GM21619 (cell line): ENCODE results near the gene USP15.
"Not testable (repeated sequence)": the region's sequence is repeated elsewhere in the genome, so short reads cannot be mapped to it uniquely, and the experiment has no call there.

Source experiments
- ATAC-seq: cut with Tn5 transposase; IDR thresholded peaks from one replicate; pipeline ENCODE4 v1.9.1; 2021; ENCODE audit not compliant: unreplicated experiment

Gene USP15

DNA sequence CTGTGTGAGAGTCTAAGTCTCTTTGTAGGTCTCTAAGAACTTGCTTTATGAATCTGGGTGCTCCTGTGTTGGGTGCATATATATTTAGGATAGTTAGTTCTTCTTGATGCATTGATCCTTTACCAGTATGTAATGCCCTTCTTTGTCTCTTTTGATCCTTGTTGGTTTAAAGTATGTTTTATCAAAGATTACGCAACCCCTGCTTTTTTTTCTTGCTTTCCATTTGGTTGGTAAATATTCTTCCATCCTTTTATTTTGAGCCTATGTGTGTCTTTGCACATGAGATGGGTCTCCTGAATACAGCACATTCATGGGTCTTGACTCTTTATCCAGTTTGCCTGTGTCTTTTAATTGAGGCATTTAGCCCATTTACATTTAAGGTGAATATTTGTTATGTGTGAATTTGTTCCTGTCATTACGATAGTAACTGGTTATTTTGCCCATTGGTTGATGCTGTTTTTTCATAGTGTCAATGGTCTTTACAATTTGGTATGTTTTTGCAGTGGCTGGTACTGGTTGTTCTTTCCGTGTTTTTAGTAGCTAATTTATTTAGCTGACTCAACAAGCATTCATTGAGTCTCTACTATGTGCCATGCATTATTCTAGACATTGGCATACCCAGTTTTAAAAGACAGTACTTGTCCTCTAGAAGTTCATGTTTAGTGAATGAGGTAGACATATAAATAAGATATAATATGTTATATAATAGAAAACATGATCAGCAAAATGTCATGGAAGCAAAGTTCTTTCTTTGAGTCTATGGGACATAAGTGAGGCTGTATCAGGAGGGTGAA, 108.4 kb downstream of the USP15 start:
- not testable (repeated sequence) for ATAC-seq

DNA sequence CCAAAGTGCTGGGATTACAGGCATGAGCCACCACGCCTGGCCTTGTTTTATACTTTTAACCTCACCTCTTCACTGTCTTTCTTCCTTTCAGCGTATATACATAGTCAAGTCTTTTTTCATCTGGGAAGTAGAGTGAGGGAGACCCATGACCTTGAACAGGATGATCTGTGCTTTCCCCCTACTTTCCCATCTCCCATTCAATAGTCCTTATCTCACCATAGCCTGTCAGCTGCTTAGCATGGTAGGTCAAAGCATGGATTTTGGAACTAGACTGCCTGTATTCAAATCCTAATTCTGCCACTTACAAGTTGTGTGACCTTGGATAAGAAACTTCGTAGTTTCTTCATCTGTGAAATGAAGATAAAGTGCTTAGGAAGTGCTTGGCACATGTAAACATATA, 110.0 kb downstream of the USP15 start:
- no peak for ATAC-seq

DNA sequence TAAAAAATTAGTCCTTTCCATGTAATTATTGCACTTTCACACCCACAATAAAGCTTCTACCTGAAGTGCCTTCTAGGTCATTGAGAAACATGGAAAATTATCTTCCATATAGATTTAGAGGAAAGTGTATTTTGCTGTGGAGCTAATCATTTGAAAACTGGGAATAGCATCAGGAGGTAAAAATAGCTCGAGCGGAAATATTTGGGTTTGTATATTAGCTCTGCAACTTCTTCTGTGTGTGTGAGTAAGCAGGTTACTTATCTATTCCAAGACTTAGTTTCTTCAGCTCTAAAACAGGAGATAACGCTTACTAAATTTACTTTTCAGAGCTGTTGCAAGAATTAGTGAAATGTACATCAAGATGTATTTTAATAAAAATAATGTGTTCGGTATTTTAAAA, 111.5 kb downstream of the USP15 start:
- no peak for ATAC-seq

DNA sequence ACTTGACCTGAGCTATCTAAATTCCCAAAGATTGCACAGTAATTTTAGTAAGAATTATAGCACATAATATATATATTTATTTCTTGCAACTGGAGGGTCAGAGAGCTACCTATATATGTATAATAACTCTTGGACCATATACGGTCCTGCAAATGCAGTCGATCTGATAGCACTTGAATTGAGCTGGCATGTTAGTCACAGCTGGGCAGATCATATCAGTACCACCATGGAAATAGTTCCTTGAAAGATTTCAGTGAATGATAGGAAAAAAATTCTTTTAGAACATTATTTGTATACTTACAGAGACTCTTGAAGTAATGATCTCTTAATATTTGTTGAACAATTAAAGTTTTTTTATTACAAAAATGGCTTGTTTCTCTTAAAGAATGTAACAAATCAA, 111.9 kb downstream of the USP15 start:
- ATAC-seq, result no peak

DNA sequence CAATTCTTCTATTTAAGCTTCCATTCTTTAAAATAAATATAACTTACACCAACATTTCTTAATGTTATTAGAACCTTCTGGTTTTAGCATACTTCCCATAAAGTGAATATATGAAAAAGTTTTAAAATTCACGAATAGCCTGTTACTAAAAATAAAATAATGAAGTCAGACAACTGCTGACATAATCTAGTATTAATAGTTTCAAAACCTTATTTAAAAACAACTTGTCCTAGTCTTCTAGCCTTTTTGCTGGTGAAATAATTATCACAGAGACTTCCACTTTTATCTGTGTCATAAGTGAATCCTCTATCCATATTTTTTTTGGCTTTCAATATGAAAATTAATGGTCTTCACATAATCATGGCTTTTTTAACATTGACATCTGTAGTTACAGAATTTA, 112.6 kb downstream of the USP15 start:
- no peak for ATAC-seq

DNA sequence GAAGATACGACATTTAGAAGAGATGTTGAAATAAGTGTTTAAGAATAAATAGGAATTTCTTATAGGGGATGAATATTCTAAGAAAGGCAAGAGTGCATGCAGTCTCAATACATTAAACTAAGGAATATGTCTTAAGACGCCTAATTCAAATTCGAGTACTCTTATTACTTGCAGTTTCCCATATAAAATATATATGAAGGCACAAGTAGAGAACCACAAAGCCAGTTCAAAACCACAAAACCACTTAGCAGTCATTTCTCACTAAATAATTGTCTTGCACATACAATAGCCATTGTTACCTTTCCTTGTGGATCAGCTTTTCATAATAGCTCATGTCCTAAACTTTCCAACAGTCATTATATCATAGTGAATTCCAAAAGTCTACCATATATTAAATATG, 115.4 kb downstream of the USP15 start:
- no peak for ATAC-seq

DNA sequence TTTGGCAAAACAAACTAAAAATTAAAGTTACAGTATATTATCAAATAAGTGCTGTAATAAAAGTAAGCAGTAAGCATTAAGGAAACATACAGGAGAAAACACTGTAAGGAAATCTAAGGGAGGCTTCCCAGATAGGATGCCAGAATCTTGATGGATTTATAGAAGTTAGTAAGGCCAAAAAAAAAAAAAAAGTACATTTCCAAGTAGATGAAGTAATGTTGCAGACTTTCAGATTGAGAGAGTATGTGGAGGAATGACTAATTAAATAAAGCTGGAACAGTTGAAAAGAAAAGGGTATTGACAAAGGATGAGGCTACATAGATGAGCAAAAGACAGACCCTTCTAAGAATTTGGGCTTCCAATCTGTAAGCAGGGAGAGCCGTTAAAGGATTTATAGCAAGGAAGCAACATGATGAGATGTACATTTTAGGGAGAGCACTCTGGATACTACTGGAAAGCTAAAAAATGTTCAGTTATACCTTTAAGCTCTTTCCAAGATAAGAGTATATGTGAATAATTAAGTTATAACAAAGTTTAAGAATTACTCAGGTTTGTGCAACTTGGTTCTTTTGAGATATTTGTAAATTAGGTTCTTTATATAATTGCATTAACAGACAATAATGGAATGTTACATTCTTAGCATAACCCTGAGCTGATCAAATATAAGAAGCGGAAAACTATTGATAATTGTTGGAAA, 119.0 kb downstream of the USP15 start:
- no peak for ATAC-seq

DNA sequence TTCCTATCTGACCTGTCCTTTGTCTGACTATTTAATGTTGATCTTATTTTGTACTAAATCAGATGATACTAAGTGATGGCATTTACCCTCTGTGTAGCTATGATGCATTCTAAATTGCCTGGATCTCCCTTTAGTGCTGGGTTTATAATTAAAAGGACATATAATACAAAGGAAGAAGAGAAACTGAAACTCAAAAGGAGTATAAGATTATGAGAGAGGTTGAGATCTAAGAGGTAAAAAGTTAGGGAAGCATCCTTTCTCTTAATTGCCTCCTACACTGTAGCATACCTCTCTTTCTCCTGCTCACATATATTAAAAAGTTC, 119.5 kb downstream of the USP15 start:
- no peak for ATAC-seq

DNA sequence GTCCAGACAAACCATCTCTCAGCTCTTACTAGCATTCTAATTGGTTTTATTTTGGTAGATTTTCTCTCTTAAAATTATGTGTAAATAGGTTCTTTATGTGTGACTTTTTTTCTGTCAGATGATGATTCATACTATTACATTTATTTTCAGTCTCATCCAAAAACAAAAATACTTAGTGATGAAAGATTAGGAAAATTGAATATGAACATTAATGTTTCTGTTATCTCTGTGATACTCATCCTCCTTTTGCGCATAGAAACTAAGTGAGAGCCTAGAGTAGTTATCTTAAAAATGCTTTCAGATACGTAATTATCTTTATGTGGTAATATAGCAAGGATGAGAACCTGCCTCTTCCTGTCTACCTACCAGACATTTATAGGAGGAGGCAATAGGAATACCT, 122.3 kb downstream of the USP15 start:
- ATAC-seq, result no peak

DNA sequence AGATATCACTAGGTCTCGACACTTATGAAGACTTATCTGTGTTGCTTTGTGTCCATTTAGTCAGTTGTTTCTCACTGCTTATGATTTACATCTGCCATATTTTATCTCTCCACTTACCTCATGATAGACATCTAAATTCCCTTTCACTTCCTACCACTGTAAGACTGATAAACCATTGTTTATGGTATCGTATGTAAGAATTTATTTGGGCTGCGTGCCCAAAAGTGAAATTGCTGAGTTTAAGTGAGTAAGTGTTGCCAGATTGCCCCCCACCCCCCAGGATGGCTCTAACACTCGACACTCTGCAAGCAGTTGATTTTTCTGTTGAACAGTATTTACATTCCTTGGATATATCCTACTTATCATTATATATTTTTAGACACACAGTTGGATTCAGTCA, 136.5 kb downstream of the USP15 start:
- ATAC-seq, result no peak

DNA sequence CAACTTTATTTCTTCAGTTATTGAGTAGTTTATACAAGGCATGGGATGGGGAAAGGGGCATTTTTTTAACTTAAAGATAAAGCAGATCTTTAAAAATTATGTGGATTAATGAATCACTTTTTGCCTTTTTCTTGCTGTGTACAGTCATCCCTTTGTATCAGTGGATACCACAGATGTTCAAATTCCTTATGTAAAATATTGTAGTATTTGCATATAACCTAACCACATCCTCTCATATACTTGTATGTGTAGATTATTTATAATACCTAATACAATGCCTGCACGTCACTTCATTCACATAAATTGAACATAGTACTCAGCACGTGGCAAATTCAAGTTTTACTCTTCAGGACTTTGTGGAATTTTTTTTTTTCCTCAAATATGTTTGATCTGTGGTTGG, 139.9 kb downstream of the USP15 start:
- ATAC-seq, result no peak

DNA sequence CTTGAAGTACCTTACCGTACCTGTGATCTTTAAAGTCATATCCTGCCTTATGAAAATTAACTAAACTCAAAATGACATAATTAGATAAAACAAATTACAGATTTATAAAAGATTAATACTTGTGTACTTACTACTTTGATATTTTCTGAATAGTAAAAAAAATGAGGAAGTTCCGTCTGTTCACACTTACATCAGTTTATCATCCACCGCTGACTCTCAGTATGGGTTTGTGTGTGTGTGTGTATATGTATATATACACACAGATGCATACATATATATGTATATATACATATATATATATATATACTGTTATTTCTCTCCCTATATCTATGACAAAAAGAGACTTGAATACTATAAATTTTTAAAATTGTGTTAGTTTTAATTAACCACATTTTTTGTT, 141.4 kb downstream of the USP15 start:
- ATAC-seq, result no peak

DNA sequence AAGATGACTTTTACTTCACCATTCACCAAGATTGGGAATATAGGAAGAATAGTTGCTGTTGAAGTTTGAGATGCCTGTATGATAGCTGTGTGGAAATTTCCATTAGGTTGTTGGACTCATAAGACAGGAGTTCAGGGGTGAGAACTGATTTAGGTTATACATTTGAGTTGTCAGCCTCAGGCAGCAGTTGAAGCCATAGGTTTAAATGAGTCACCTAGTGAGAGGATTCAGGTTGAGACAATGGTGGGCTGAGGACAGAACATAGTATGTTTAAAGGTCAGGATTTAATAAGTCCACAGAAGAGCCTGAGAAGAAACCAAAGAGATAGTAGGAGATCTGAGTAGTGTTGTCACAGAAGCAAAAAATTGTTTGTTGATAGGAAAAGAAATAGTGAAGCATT, 142.8 kb downstream of the USP15 start:
- no peak for ATAC-seq

DNA sequence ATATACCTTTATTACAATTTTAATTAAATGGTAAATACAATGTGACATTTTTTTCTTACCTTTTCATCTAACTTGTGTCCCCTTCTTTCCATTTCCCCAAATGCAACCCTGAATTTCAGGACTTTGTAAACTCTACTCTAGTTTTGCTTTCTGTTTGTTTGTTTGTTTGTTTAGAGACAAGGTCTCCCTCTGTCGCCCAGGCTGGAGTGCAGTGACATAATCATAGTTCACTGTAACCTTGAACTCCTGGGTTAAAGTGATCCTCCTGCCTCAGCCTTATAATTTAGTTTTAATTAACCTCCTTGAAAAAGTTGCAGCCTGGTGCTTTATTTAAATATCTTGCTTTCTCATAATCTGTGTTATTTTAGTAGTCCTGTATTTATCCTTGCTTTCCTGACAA, 147.4 kb downstream of the USP15 start:
- ATAC-seq, result no peak

DNA sequence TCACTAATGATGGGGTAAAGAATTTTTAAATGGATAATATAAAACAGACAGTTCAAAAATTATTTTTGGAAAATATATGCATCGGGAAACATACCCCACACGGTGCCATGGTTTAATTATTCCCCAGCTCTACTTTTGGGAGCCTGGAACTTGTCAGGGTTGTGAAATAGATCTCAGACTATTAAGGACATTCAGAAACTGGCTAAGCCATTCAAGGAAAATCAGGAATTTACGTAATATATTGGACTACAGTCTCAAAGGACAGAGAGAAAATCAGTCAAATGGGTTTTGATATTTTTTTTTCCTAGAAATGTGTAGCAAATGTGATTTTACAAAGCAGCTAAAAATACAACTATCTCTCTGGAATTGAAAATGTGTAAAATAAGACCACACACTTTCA, 148.9 kb downstream of the USP15 start:
- ATAC-seq, result no peak

DNA sequence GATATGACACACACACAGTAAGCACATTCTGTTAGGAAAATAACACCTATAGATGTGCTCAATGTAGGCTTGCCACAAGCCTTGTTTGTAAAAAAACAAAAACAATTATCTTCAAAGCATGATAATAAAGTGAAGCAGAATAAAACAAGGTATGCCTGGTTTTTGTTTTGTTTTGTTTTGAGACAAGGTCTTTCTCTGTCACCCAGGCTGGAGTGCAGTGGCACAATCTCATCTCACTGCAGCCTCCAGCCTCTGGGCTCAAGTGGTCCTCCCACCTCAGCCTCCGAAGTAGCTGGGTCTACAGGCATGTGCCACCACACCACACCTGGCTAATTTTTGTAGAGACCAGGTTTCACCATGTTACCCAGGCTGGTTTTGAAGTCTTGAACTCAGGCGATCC, 154.0 kb downstream of the USP15 start:
- no peak for ATAC-seq

DNA sequence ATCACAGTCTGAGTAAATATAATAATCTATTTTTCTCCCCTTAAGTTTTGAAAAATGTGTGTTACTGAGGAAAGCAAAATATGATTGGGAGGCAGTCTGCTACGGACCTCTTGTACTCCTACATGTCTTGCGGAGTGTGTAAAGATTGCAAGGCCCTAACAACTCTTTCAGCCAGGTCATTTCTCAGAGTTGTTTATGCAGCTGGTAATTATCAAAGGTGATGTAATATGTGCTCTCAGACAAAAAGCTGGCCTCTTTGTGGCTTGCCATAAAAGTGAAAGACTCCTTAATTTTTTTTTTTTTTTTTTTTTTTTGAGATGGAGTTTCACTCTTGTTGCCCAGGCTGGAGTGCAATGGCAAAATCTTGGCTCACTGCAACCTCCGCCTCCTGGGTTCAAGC, 165.9 kb downstream of the USP15 start:
- ATAC-seq, result no peak

DNA sequence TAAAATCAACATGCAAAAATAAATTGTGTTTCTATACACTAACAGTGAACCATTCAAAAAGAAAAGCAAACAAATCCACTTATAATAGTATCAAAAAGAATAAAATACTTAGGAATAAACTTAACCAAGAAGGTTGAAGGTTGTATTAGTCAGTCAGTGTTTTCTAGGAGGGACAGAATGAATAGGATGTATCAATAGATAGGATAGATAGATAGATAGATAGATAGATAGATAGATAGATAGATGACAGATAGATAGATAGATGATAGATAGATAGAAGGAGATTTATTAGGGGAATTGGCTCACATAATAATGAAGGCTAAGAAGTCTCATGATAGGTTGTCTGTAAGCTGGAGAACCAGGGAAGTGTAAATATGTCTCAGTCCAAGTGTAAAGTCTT, 169.3 kb downstream of the USP15 start:
- ATAC-seq, result no peak

DNA sequence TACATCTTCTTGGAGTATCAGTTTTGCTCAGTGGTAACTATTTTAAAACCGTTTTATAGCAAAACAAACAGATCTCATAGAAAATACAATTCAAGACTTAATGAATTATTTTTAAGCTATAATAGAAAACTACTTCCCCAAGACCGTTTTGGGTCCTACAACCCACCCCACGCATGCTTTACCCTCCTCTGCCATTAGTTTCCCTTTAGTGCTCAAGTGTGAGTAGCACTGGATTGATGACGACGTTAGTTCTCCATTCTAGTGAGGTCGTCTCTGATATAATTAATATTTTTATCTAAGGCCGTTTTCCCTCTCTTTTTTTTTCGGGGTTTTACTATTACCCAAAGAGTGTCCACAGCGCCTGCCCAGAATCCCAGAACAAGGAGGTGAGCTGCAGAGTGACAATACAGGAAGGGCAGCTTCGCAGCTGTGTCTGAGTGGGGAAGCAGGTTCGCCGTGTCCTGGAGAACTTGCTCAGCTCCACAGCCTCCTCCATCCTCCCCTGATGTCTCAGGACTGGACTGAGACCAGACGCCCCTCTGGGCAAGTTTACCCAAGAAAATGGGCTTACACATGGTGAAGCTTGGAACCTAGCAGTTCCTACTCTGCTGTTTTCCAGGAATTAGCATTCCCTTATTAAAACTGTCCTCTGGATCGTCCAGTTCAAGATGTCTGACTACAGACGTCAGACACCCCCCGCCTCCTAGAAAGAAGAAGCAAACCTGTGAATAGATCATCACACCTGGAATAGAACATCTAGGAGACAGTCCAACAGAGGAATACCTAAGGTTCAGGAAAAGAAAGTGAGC, 174.5 kb downstream of the USP15 start:
- no peak for ATAC-seq

DNA sequence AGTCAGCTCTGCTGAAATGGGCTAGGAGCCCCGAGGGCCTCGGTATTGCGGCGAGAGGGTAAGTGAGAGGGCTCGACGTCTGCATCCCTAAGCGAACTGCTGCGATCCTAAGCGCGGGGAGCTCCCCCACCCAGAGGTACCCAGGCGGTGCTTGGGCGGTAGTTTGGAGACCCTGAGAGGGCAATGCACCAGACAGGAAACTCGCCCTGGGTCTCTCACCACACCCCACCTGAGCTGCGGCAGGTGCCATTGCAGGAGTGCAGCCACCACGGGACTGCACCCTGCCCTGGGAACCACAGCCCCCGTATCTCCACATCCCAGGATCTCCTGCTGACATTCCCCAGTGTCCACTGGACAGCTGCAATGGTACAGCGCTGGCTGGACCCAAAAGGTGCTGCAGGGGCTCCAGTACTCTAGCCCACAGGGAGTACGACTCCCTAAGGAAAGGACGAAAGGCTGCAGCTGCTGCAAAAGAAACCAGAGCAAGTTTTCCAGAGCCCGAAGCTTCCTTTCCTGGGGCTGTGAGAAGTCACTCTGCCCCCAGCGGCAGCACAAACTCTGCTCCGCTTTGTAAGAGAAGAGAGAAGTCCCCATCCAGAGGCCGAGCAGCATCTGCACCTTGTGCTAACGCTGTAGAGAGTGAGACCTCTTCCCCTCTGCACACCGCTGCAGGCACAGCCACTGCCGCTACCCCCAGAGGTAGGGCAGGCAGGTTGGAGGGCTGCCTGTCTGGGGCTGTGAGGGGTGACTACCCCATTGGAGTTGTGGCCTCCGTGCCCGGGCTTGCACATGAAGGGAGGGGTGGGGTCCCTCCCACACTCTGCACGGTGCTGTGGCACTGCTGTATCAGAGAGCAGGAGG, 175.3 kb downstream of the USP15 start:
- ATAC-seq, result peak; percentile 74

DNA sequence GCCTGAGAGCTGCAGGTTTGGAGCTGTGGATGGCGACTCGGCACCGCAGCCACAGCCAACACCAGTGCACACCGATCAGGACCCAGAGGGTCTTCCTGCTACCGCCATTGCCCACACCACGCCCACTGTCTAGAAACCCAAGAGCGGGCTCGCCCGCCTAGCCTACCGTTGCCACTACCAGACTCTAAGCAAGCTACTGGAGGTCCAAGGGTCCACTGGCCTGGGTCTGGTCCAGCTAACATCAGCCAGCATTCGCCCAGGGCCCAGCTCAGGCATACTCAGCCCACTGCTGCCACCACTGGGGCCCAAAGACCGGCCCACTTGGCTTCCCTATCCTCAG, 175.9 kb downstream of the USP15 start:
- ATAC-seq, result no peak
